Head of caudate nucleus (tissue), 42 donors: ENCODE results near the gene TRPC4AP.
A peak's percentile ranks its signal among the peaks of the same experiment; 100 is the strongest.

Experiments used
- DNase-seq, 42 donors: peaks; one replicate each; pipeline versions ENCODE4 v3.0.0 to v3.0.0-alpha.2; 2020 to 2021; ENCODE audit warnings: mixed read lengths in 7 of 42
- intact Hi-C: fragments of 100-400 bp; cut with DNase I; formaldehyde crosslinking; loops from one replicate; pipeline ENCODE4 v1.15.0; 2022

Gene TRPC4AP

GRCh38 chr20:34995696-34996095 lies 96.9 kb downstream of the TRPC4AP start:
- intact Hi-C loops, result no loop called here
- no peak for DNase-seq

GRCh38 chr20:34995192-34995591 lies 97.4 kb downstream of the TRPC4AP start:
- DNase-seq, result no peak
- intact Hi-C loops, result no loop called here

- DNase-seq, result no peak
- intact Hi-C loops, result no loop called here
Measured at GRCh38 chr20:34994509-34995131, 98.0 kb downstream of the TRPC4AP start.

DNA sequence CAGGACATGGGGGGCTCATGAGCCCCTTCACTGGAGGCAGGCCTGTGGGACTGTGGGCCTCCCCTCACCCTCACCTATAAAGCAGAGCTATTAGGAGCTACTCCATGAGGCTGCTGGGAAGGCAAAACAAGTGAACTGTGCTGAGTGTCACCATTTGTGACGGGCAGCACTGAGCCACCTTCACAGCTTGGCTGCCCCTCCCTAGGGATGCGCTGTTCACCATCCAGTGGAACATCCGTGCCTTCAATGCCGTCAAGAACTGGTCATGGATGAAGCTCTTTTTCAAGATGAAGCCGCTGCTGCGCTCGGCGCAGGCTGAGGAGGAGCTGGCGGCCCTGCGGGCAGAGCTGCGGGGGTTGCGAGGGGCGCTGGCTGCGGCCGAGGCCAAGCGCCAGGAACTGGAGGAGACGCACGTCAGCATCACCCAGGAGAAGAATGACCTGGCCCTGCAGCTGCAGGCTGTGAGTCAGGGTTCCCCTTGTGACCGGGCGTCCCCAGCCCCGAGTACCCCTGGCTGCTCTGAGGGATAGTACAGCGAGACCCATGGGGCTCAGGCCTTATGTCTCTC lies 98.6 kb downstream of the TRPC4AP start:
- DNase-seq, result no peak
- intact Hi-C loops, result no loop called here

GRCh38 chr20:34992751-34993417 lies 99.7 kb downstream of the TRPC4AP start:
- no peak for DNase-seq
- intact Hi-C loops, result no loop called here

GRCh38 chr20:34990661-34991214 lies 101.9 kb downstream of the TRPC4AP start:
- intact Hi-C loops, result no loop called here
- DNase-seq, result no peak

DNA sequence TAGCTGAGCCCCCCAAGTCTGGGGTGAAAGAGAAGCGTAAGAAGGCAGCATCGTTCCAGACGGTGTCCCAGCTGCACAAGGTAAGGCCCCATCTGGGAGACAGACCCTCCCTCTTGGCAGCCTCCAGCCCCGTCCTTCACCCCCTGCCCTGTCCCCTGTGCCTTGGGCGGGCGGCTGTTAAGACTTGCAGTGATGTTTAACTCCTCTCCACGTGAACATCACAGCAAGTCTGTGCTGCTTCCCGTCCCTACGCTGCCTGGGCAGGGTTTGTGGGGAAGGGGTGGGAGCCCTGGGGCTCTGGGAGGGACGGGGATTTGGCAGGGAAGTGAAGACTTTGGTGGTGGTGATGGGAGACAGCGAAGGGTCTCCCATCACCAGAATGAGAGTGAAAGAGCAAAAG lies 102.4 kb downstream of the TRPC4AP start:
- no peak for DNase-seq
- intact Hi-C loops, result no loop called here

DNA sequence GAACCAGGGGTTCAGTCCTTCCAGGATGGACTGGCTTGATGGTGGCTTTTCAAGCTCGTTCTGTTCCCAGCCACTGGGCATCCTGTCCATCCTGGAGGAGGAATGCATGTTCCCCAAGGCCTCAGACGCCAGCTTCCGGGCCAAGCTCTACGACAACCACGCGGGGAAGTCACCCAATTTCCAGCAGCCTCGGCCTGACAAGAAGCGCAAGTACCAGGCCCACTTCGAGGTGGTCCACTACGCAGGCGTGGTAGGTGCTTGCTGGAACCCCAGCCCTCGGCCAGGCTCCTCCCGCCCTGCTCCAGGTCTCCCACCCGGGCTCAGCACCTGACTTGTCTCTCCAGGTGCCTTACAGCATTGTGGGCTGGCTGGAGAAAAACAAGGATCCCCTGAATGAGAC lies 102.9 kb downstream of the TRPC4AP start:
- DNase-seq, result no peak
- intact Hi-C loops, result no loop called here

GRCh38 chr20:34989118-34989517 lies 103.5 kb downstream of the TRPC4AP start:
- intact Hi-C loops, result no loop called here

DNA sequence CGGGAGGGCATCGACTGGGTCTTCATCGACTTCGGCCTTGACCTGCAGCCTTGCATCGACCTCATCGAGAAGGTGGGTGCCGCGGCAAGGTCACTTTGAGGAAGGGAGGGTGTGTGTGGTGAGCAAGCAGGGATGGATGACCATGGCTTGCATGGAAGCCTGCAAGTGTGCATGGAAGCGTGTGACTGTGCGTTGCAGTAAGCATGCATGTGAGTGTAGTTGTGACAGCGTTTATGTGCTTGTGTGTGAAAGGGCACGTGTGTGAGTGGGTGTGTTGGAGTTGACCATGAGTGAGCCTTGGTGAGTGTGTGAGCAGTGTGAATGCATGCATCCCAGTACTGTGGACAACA lies 104.4 kb downstream of the TRPC4AP start:
- intact Hi-C loops, result no loop called here
- peak in 3 of 42 donors; percentile 19 to 44 (median 39) for DNase-seq

More at GRCh38 chr20:34989118-34989517, 103.5 kb downstream of the TRPC4AP start:
- DNase-seq, result no peak

- DNase-seq, result peak in 1 of 42 donors; percentile 53
- intact Hi-C loops, result no loop called here
Measured at GRCh38 chr20:34987288-34988190, 105.1 kb downstream of the TRPC4AP start.

DNA sequence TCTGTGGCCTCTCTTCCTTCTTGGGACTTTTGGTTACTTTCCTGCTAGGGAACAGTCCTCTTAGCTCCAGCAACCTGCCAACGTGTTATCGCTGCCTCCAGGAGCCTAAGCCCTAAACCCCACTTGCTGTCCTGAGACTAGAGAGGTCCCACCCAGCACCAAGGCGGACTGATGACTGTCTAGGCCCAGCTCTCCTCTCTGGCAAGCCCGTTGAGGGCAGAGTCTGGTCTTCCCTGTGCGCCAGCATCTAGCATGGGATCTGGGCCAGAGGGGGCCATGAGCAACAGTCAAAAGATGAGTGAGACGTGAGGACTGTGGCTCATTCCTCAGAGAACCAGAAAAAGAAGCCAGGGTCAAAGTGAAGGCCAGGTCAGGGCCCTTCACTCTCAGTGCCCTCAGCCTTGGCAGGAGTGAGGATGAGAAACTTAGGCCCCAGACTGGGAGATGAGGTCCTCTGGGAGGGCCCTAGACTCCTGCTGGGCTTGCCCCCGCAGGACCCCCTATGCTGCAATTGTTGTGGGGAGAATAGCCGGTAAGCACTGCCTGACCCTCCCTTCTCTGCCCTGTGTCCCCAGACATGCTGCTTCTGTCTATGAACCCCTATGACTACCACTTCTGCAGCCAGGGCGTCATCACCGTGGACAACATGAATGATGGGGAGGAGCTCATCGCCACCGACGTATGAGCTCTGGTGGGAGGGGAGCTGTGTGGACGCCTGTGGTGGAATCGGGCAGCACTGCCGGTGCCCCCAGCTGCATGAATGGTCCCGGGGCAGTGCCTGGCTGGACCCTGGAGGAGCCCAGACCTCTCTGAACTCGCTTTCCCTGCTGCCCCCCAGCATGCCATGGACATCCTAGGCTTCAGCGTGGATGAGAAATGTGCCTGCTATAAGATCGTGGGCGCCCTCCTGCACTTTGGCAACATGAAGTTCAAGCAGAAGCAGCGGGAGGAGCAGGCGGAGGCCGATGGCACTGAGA lies 106.0 kb downstream of the TRPC4AP start:
- no peak for DNase-seq

GRCh38 chr20:34985461-34986310 lies 106.9 kb downstream of the TRPC4AP start:
- intact Hi-C loops, result no loop called here
- no peak for DNase-seq

More for the DNA sequence above, 106.0 kb downstream of the TRPC4AP start:
- intact Hi-C loops, result no loop called here

GRCh38 chr20:34984756-34985261 lies 107.8 kb downstream of the TRPC4AP start:
- no peak for DNase-seq
- intact Hi-C loops, result no loop called here

GRCh38 chr20:34983995-34984735 lies 108.4 kb downstream of the TRPC4AP start:
- DNase-seq, result no peak

GRCh38 chr20:34983089-34983820 lies 109.4 kb downstream of the TRPC4AP start:
- intact Hi-C loops, result no loop called here
- no peak for DNase-seq

More at GRCh38 chr20:34983995-34984735, 108.4 kb downstream of the TRPC4AP start:
- intact Hi-C loops, result no loop called here
